ENCODE data around the gene SLC18A2. TPM values are rescaled to one million over a fixed set of nuclear protein-coding genes. Genes with fewer than 3 reads are reported as not detected.
A peak's percentile ranks its signal among the peaks of the same experiment; 100 is the strongest.

SLC18A2 gene
- polyA plus RNA-seq, 2 of the 4 experiments (the other 2 are of a cell fraction) = 0.03 to 0.09 TPM

DNA sequence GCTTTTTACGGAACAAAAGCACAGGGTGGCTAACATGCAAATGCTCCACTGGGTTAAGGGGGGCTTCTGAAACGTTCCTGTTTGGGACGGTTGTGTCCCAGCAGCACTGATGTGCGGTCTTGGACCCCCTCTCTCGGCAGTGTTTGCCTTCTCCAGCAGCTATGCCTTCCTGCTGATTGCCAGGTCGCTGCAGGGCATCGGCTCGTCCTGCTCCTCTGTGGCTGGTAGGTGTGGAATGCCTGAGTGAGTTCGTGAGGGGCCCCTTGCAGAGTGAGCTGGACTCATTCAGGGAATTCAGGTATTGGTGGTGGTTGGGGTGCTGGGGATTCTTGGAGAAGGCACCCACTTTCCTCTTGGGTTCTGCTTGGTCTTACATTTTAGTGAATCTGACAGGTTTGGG, 13.0 kb downstream of the SLC18A2 start:
- Histone ChIP-seq H3K4me1 (no peaks in the 10 kb centered on the region), H3K9me3 (no peaks in the 10 kb centered on the region), H3K27ac (no peak overlapping the region), H3K4me3 (no peak overlapping the region), H3K4me2 (no peak overlapping the region)
- TF ChIP-seq HOXB5 (CRISPR knock-in tag; IDR thresholded peaks at IDR 0.05) (no peak), POLR2A (IDR thresholded peaks at IDR 0.05; ENCODE audit: low read length) (no peak), FOXS1 (CRISPR knock-in tag; IDR thresholded peaks at IDR 0.05) (no peak), RNF2 (IDR thresholded peaks at IDR 0.05; ENCODE audit: borderline replicate concordance, low read depth) (no peak), FOSL2 (IDR thresholded peaks at IDR 0.05) (no peak), FOSL2 (CRISPR knock-in tag; IDR thresholded peaks at IDR 0.05) (no peak), POLR2AphosphoS2 (conservative IDR thresholded peaks at IDR 0.05; ENCODE audit: low read length) (no peak), EP300 (IDR thresholded peaks at IDR 0.05) (no peak)
- TF ChIP-seq, protein P1, sequence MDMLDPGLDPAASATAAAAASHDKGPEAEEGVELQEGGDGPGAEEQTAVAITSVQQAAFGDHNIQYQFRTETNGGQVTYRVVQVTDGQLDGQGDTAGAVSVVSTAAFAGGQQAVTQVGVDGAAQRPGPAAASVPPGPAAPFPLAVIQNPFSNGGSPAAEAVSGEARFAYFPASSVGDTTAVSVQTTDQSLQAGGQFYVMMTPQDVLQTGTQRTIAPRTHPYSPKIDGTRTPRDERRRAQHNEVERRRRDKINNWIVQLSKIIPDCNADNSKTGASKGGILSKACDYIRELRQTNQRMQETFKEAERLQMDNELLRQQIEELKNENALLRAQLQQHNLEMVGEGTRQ (IDR thresholded peaks at IDR 0.05) = no peak
- TF ChIP-seq, protein P2, sequence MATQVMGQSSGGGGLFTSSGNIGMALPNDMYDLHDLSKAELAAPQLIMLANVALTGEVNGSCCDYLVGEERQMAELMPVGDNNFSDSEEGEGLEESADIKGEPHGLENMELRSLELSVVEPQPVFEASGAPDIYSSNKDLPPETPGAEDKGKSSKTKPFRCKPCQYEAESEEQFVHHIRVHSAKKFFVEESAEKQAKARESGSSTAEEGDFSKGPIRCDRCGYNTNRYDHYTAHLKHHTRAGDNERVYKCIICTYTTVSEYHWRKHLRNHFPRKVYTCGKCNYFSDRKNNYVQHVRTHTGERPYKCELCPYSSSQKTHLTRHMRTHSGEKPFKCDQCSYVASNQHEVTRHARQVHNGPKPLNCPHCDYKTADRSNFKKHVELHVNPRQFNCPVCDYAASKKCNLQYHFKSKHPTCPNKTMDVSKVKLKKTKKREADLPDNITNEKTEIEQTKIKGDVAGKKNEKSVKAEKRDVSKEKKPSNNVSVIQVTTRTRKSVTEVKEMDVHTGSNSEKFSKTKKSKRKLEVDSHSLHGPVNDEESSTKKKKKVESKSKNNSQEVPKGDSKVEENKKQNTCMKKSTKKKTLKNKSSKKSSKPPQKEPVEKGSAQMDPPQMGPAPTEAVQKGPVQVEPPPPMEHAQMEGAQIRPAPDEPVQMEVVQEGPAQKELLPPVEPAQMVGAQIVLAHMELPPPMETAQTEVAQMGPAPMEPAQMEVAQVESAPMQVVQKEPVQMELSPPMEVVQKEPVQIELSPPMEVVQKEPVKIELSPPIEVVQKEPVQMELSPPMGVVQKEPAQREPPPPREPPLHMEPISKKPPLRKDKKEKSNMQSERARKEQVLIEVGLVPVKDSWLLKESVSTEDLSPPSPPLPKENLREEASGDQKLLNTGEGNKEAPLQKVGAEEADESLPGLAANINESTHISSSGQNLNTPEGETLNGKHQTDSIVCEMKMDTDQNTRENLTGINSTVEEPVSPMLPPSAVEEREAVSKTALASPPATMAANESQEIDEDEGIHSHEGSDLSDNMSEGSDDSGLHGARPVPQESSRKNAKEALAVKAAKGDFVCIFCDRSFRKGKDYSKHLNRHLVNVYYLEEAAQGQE (IDR thresholded peaks at IDR 0.05) = no peak
- TF ChIP-seq, protein P3, sequence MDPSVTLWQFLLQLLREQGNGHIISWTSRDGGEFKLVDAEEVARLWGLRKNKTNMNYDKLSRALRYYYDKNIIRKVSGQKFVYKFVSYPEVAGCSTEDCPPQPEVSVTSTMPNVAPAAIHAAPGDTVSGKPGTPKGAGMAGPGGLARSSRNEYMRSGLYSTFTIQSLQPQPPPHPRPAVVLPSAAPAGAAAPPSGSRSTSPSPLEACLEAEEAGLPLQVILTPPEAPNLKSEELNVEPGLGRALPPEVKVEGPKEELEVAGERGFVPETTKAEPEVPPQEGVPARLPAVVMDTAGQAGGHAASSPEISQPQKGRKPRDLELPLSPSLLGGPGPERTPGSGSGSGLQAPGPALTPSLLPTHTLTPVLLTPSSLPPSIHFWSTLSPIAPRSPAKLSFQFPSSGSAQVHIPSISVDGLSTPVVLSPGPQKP (IDR thresholded peaks at IDR 0.05; ENCODE audit: low read depth, low read length) = no peak
- ChIA-PET CTCF (no interaction called here), POLR2A (no interaction called here)
- no peak for FAIRE-seq
- WGBS (ENCODE audit: missing lambda C conversion rate) = 56% methylated on average over 9 of the region's 9 CpGs
- DNase-seq (ENCODE audit: low read depth in 1 of 2, low spot score in 1 of 2) = no peak
- no peak for ATAC-seq

DNA sequence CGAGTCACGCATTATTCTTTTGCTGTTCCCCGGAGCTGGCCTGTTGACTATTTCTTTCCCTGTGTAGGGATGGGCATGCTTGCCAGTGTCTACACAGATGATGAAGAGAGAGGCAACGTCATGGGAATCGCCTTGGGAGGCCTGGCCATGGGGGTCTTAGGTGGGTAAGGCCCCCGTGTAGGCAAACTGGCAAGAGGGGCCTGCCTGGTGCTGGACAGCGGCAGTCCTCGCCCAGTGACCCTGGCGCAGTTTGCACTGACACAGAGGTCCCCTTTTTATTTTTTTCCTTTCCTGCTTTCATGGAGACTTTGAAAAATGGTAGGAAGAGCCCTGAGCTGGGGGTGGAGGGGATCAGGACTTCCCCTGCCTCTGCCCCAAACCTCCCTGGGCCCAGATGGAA, 13.4 kb downstream of the SLC18A2 start:
- CTCF ChIA-PET = no interaction called here
- no peaks in the 10 kb centered on the region for H3K4me1 ChIP-seq
- 66% methylated on average over 9 of the region's 9 CpGs for WGBS (ENCODE audit: missing lambda C conversion rate)
- POLR2A ChIA-PET = no interaction called here
- H3K4me2 ChIP-seq = no peak overlapping the region
- TF ChIP-seq, protein P4, sequence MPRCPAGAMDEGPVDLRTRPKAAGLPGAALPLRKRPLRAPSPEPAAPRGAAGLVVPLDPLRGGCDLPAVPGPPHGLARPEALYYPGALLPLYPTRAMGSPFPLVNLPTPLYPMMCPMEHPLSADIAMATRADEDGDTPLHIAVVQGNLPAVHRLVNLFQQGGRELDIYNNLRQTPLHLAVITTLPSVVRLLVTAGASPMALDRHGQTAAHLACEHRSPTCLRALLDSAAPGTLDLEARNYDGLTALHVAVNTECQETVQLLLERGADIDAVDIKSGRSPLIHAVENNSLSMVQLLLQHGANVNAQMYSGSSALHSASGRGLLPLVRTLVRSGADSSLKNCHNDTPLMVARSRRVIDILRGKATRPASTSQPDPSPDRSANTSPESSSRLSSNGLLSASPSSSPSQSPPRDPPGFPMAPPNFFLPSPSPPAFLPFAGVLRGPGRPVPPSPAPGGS (IDR thresholded peaks at IDR 0.05) = no peak
- TF ChIP-seq, protein P2 (IDR thresholded peaks at IDR 0.05) = peak; percentile 37; the same call in 1 of the 2 replicates
- no peak for TF ChIP-seq ZNF302 (CRISPR knock-in tag; IDR thresholded peaks at IDR 0.05)
- no peak for DNase-seq (ENCODE audit: low read depth in 1 of 2, low spot score in 1 of 2)
- no peak for FAIRE-seq
- no peak overlapping the region for H3K27ac ChIP-seq
- no peak for ATAC-seq
- H3K4me3 ChIP-seq = no peak overlapping the region
- H3K9me3 ChIP-seq = no peaks in the 10 kb centered on the region

All from A549 (cell line).